GM12892 (cell line): ENCODE results near the gene DNASE1L3.

Experiments
- POLR2A ChIP-seq: IDR thresholded peaks from 2 replicates; pipeline ENCODE4 v1.6.1; 2011; ENCODE audit warnings: low read depth, low read length, control low read depth
- POLR2AphosphoS5 ChIP-seq: IDR thresholded peaks from 2 replicates; pipeline ENCODE4 v1.6.1; 2011; ENCODE audit warnings: low read depth, low read length, control low read depth
- TAF1 ChIP-seq: IDR thresholded peaks from 2 replicates; pipeline ENCODE4 v1.6.1; 2011; ENCODE audit warnings: low read depth, mild to moderate bottlenecking, control low read depth, low read length, borderline replicate concordance

GRCh38 chr3:58171126-58171525, 39.6 kb downstream of the DNASE1L3 start:
- TF ChIP-seq TAF1: no peak
- TF ChIP-seq POLR2AphosphoS5: no peak
- no peak for TF ChIP-seq POLR2A
